ENCODE results near the gene MAEL.

The MAEL gene

DNA sequence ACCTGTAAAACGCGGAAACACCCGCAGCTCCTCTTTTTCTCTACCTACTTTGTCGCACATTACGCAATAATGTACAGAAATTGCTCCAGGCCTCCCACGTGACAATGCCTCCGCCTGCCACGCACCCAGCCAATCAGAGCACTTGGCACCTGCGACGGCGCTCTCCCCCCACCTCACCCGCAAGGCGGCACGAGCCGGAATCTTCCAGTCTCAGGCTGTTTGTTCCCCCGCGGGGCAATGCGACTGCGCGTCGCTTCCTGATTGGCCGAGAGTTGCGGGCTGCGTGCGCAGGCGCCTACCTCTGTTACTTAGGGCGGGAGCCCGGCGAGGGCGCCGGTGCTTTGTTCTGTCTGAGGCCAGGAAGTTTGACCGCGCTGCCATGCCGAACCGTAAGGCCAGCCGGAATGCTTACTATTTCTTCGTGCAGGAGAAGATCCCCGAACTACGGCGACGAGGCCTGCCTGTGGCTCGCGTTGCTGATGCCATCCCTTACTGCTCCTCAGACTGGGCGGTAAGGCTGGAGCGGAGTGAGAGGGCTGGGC, at the start of gene MAEL:
Gene MAEL, plus strand, starts transcription at position 307 of the 542 bp plus-strand sequence. Its CDS starts 73 bp downstream, at position 380.
- DNase-seq = no peak

- no peak for DNase-seq
These were observed 49.2 kb upstream of the MAEL start for GRCh38 chr1:166939741-166940375.

GRCh38 chr1:166944186-166944967, 44.7 kb upstream of the MAEL start:
- peak; percentile 90 for DNase-seq

DNA sequence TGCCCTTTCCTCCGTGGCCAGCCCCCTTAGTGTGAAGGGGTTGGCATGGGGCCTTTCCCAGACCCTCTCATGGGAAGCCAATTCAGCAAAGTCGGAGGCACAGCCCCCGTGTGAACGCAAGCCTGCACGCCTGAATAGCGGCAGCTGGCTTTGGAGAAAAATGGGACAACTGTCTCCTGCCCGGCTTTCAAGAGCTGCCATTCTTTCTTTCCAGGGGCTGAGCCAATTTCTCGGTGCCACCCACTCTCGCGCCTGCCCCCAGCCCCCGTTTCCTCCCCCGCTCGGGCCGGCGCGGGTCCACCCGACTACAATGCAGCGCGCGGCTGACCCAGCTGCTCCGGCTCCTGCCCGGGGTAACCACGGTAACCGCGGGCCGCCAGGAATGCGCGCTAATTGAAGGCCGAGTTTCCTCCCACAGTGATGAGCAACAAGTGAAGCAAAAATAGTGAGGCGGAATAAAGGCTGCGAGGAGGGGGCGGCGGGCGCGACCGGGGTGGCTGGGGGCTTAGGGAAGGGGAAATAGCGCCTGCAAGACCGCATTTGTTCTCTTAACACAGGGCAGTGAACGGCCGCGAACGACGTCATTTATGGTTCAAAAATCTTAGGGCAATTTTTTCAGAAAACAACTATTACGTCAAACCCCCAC, 41.6 kb upstream of the MAEL start:
- peak; percentile 80 for DNase-seq

- no peak for DNase-seq
These were observed 40.2 kb upstream of the MAEL start for GRCh38 chr1:166948856-166949350.

GRCh38 chr1:166950156-166950555, 38.9 kb upstream of the MAEL start:
- DNase-seq = no peak

DNA sequence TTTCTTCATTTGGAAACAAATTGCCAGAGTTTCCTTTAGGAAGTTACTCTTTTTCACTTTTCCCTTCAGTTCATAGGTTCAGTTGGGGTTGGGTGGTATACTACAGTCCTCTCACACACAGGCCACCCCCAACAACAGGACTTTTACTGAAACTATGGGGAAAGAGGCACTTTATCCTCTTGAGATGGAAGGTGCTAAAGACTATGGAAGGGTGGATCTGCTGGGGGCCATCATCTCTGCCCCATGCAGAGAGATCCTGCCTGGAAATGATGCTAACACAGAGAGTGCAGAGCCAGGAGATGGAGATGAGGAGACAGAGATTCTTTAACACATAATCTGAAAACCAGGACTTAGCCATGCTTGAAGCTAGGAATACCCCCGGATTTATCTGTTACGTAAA, 38.0 kb upstream of the MAEL start:
- DNase-seq = no peak

DNA sequence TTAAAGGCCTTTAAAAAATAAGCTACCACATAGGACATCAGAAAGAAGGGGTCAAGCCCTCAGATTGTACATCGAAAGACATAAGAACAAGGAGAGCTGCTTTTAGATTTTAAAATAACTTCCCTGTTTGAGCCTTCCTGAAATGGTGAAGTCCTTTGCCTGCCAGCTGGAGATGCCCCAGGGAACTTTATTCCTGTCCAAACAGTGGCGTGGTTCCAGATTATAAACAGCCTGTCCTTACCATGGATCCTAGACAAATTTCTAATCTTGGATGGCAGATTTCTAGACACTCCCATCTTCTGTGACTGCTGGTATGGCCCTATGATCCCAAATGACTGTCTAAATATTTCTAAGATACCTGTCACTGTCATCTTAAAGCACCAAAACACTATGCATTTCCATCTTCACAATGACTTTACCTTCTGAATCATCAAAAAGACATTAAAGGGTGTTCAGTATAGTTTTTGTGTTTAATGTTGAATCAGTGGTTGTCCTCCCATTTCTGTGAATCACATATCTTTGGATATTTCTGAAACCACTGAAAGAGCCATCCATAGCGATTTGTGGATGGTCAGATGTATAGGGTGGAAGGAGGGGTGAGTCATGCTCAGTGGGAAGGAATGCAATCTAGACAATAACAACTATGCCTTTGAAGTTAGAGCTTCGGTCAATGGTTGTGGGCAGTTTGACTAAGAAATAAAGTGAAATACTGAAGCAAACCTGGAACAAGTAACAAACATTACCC, 36.9 kb upstream of the MAEL start:
- DNase-seq = peak; percentile 82

DNA sequence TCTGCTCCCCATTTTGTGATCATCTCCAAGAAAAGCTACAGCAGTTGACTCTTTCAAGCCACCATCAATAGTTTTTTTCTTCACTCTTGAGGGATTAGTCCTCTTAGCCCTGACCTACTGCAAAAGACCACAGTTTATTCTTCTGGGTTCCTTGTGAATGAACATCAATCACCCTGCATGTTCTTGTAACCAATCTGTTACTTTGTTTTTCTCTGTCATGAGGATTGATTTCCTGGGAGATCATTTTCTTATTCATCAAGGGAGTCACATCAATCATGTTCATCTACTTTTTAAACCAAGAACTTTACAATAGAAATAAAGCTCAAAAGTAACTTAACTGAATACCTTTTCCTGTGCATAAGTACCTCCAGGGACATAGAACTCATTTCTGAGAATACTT, 35.6 kb upstream of the MAEL start:
- no peak for DNase-seq

GRCh38 chr1:166956057-166956850, 32.8 kb upstream of the MAEL start:
- DNase-seq = no peak

DNA sequence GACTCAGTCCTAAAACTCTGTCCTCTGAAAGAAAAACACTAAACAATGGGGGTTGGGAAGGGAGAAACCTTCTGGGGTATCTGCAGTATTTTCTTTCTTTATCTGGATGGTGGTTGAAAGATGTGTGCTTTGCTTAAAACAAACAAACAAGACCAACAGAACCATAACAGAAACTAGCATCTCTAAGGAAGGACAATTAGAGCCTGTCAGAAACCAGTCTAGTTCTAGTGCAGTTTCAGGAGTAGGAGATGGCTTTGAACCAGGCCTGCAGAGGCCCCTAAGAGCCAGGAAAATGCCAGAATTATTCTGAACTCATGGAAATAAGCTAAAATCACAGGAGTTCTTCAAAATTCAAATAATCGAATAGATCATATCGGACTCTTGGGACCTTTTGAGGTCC, 32.2 kb upstream of the MAEL start:
- no peak for DNase-seq

DNA sequence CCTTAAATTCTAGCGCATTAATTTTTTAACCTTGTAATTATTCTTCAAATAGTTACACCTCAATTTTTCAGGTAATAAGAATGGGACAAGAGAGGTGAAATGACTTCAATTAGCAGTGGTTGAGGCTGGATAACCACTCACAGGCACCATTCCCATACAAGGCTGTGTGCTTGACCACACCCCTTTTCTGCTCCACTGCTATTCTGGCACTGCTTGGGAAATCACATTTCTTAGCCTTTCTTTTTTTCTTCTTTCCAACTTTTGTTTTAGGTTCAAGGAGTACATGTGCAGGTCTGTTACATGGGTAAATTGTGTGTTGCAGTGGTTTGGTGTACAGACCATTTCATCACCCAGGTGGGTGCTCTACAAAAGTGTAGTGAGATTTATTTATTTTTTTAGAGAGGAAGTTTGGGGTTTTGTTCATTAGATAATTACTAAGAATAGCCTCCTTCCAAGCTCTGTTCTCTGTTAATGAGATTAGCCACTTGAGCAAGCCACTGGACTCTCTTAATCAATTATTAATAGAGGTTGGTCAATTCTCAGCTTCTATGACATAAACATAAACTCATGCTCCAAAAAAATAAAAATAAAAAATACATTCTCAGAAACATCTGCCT, 28.1 kb upstream of the MAEL start:
- no peak for DNase-seq

- DNase-seq = no peak
These were observed 19.9 kb upstream of the MAEL start for GRCh38 chr1:166969074-166969677.

DNA sequence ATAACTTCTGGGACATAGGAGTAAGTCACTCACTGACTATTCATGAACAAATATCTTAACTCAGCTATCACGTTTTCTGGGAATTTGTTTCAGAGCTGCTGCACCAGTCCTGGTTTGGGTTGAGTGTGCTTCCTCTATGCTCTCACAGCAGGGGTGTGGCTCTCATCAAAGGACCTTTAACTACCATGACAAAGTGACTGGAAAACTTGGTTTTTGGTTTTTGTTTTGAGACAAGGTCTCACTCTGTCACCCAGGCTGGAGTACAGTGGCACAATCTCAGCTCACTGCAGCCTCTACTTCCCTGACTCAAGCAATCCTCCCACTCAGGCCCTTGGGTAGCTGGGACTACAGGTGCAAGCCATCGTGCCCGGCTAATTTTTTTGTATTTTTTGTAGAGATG, 17.8 kb upstream of the MAEL start:
- DNase-seq = no peak

DNA sequence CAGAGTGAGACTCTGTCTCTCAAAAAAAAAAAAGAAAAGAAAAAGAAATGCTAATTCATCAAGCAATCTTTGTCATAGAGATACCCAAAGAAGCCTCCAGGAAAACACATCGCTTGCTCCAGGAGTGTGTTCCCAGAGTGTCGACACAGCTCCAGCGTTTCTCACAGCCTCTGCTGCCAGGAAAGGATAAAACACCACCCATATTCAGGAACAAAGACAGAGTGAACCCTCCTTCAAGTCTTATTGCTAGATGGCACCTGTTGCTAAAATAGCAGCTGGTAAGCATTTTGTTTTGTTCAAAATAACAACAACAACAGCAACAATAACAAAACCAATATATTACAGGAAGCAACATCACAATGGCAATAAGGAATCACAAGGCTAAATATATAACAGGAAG, 16.9 kb upstream of the MAEL start:
- no peak for DNase-seq

- DNase-seq = no peak
These were observed 16.3 kb upstream of the MAEL start for GRCh38 chr1:166972826-166973225.

- no peak for DNase-seq
These were observed 14.3 kb upstream of the MAEL start for GRCh38 chr1:166974647-166975345.

DNA sequence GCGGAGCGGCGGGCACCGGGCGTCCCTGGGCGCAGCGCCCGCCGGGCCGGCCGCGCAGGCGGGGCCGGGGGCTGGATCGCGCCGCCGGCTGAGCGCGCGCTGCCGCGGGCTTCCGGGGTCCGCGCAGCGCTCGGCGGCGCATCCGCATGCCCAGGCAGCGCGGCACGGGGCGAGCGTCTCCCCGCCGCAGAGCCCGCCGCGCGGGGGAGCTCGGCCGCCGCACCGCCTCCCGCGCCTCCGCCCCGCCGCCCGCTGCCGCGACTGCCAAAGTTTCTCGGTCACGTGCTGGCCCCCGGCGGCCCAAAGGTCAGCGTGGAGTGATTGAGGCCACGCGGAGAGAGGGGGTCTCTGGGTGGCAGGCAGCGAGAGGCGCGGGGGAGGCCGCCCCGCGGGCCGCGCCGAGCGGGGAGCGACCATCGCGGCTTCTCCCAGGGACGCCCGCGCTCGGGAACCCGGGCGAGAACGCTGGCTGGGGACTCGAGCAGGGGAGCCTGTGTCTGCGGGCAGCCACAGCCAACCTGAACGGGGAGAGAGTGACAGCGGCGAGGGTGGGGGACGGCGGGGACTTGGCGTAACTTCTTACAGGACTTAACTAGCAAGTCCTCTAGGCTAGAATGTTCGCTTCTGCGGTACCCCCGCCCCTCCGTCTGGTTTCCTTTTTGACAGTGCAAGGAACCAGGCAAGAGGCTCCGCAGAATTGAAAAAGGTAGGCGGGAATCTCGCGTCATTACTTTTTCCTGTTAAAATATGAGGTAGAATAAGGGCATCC, 13.5 kb upstream of the MAEL start, which contains the start of gene ILDR2:
Gene ILDR2, minus strand, starts transcription at position 180 of the 769 bp plus-strand sequence. CDS start 272 bp downstream, outside the sequence.
- no peak for DNase-seq

DNA sequence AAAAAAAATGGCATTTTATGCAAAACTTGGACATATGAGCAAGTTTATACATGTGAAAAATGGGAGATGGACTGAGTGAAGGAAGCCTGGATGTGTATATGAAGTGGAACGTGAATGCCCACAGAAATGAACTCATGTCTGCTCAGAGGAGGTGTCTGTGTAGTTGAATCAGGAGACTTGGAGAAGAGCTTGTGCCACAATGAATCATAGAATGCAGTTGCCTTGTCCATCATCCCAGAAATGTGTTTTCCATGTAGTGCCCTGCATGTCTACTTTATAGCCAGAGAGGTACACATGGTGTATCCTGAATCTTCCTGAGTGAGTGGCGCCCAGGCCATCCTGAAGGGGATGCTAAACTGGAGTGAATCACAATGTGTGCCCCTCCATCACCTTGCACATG, 11.1 kb upstream of the MAEL start:
- no peak for DNase-seq
